ENCODE data around the gene DDX52. TPM values are rescaled to one million over a fixed set of nuclear protein-coding genes. Genes with fewer than 3 reads are reported as not detected.

Gene DDX52
- total and polyA plus RNA-seq, 2 of the 13 experiments (the other 11 are each of a cell fraction or from before 2014, with no cell fraction given): 8.9 to 36.1 TPM

- TF ChIP-seq NCOA5 (CRISPR knock-in tag; IDR thresholded peaks at IDR 0.05) (no peak), CEBPG (CRISPR knock-in tag; IDR thresholded peaks at IDR 0.05) (peak; percentile 72)
- TF ChIP-seq, protein P1, sequence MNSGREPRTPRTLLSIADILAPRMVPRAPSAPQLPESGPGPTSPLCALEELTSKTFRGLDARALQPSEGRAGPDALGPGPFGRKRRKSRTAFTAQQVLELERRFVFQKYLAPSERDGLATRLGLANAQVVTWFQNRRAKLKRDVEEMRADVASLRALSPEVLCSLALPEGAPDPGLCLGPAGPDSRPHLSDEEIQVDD (CRISPR knock-in tag; IDR thresholded peaks at IDR 0.05; ENCODE audit: borderline replicate concordance): no peak
Measured at GRCh38 chr17:37667039-37667438, 23.8 kb upstream of the DDX52 start (continued).

DNA sequence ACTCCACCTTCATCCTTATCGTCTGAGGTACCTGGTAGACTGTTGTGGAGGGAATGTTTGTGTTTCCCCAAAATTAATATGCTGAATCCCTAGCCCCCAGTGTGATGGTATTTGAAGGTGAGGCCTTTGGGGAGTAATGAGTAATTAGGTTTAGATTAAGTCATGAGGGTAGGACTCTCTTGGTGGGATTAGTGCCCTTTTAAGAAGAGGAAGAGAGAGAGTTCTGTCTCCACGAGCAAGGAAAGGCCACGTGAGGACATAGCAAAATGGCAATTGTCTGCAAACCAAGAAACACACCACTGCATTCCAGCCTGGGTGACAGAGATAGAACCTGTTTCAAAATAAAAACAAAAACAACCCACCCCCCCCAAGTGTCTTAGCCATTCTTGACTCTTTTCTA is 21.0 kb upstream of the DDX52 start:
- Histone ChIP-seq H3K9me3 (ENCODE audit: low read length) (no peaks in the 10 kb centered on the region), H4K20me1 (ENCODE audit: insufficient read depth, low read length) (no peaks in the 10 kb centered on the region), H3K4me1 (ENCODE audit: insufficient read depth, low read length) (peaks cover 47% of the 10 kb centered on the region), H3K79me2 (ENCODE audit: insufficient read depth, low read length) (no peaks in the 10 kb centered on the region), H3K9ac (ENCODE audit: insufficient read depth, low read depth, low read length) (no peak overlapping the region), H3K27ac (ENCODE audit: extremely low read length, insufficient read depth, low read length) (no peak overlapping the region), H3K27me3 (ENCODE audit: control insufficient read depth in 1 of 2, insufficient read depth in 2 of 2, low read length in 2 of 2) (no peaks in the 10 kb centered on the region), H2AFZ (ENCODE audit: low read length) (no peak overlapping the region), H3K4me3 (replicated peaks in 1 of 3; ENCODE audit: insufficient read depth in 1 of 3, low read depth in 2 of 3, low read length in 3 of 3) (no peak overlapping the region), H3K4me2 (ENCODE audit: low read depth, low read length) (no peak overlapping the region), H3K36me3 (replicated peaks in 1 of 2; ENCODE audit: control insufficient read depth in 1 of 2, insufficient read depth in 2 of 2, low read length in 2 of 2) (no peaks in the 10 kb centered on the region)
- no peak for ATAC-seq
- no TSS peak for BruUV-seq (replicated peaks)
- ChIA-PET POLR2A (no interaction called here), CTCF (ENCODE audit: low intra/inter-chr PET ratio, low total read pairs) (no interaction called here)
- DNase-seq (ENCODE audit: low spot score): no peak
- FAIRE-seq: no peak
- 70% methylated on average over 3 of the region's 3 CpGs for WGBS (ENCODE audit: low lambda C conversion rate)
- intact Hi-C loops (cut with micrococcal nuclease; ENCODE audit: unreplicated experiment) (no loop called here), in situ Hi-C loops (cut with HindIII; ENCODE audit: extremely low pct_ligation_motif_present, low pct_unique_long_range_greater_than_20kb) (no loop called here)
- TF ChIP-seq ZSCAN21 (CRISPR knock-in tag; IDR thresholded peaks at IDR 0.05; ENCODE audit: borderline replicate concordance): no peak
- no peak for TF ChIP-seq KLF9 (CRISPR knock-in tag; IDR thresholded peaks at IDR 0.05; ENCODE audit: low read depth)
- no peak for TF ChIP-seq ZNF570 (CRISPR knock-in tag; IDR thresholded peaks at IDR 0.05; ENCODE audit: borderline replicate concordance)
- TF ChIP-seq SYNCRIP (IDR thresholded peaks at IDR 0.05; ENCODE audit: insufficient read depth, low read depth, low read length): no peak
- TF ChIP-seq EP300 (IDR thresholded peaks at IDR 0.05; ENCODE audit: low read depth in 2 of 2, low read length in 2 of 2): no peak
- no peak for TF ChIP-seq EP300 (CRISPR knock-in tag; IDR thresholded peaks at IDR 0.05; ENCODE audit: borderline replicate concordance)
- no peak for TF ChIP-seq NFAT5 (CRISPR knock-in tag; IDR thresholded peaks at IDR 0.05)
- no peak for TF ChIP-seq SNAPC2 (CRISPR knock-in tag; IDR thresholded peaks at IDR 0.05)
- TF ChIP-seq NCOA2 (CRISPR knock-in tag; IDR thresholded peaks at IDR 0.05): no peak
- TF ChIP-seq, protein P2, sequence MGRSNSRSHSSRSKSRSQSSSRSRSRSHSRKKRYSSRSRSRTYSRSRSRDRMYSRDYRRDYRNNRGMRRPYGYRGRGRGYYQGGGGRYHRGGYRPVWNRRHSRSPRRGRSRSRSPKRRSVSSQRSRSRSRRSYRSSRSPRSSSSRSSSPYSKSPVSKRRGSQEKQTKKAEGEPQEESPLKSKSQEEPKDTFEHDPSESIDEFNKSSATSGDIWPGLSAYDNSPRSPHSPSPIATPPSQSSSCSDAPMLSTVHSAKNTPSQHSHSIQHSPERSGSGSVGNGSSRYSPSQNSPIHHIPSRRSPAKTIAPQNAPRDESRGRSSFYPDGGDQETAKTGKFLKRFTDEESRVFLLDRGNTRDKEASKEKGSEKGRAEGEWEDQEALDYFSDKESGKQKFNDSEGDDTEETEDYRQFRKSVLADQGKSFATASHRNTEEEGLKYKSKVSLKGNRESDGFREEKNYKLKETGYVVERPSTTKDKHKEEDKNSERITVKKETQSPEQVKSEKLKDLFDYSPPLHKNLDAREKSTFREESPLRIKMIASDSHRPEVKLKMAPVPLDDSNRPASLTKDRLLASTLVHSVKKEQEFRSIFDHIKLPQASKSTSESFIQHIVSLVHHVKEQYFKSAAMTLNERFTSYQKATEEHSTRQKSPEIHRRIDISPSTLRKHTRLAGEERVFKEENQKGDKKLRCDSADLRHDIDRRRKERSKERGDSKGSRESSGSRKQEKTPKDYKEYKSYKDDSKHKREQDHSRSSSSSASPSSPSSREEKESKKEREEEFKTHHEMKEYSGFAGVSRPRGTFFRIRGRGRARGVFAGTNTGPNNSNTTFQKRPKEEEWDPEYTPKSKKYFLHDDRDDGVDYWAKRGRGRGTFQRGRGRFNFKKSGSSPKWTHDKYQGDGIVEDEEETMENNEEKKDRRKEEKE (IDR thresholded peaks at IDR 0.05): no peak
- no peak for TF ChIP-seq ETS1 (CRISPR knock-in tag; IDR thresholded peaks at IDR 0.05)

Measured in HepG2 (cell line).